Measurements from ENCODE around the gene CDC42EP4. TPM values are rescaled to one million over a fixed set of nuclear protein-coding genes. Genes with fewer than 3 reads are reported as not detected.

Gene CDC42EP4
- total and polyA plus RNA-seq, 4 donors, result 15.7 to 31.0 (median 28.0) TPM

DNA sequence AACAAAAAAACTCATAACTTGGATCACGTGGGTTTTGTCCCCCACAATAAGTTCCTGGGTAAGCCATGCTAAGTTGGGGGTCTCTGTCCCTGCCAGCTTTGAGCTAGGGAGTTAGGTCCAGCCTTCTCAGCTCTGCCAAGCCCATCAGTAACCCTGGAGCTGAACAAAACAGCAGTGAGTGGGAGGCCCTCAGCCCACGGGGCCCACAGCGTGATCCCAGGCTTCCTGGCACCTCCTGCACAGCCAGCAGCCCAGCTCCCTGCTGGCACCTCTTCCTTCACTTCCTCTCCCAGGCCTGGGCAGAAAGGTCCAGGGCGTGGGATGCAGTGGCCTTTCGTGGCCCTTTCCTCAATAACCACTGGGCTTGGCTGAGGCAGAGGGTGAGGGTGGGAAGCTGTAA lies 35.5 kb upstream of the CDC42EP4 start:
- H3K4me1 ChIP-seq (ENCODE audit: control insufficient read depth in 4 of 4, insufficient read depth in 4 of 4, low read length in 3 of 4), result no peaks in the 10 kb centered on the region
- H3K36me3 ChIP-seq (ENCODE audit: control insufficient read depth in 4 of 4, insufficient read depth in 3 of 4, low read depth in 1 of 4, low read length in 3 of 4), result no peaks in the 10 kb centered on the region
- H3K4me3 ChIP-seq (ENCODE audit: low read depth in 1 of 3, low read length in 3 of 3), result no peak overlapping the region
- H3K27ac ChIP-seq (ENCODE audit: low read depth in 1 of 2, low read length in 2 of 2), result no peak overlapping the region
- no peak overlapping the region for H3K9ac ChIP-seq (ENCODE audit: low read depth in 1 of 2, low read length in 2 of 2)
- 68% methylated on average over 5 of the region's 5 CpGs for WGBS
- TF ChIP-seq GABPA (IDR thresholded peaks at IDR 0.05 in 1 of 2, conservative IDR thresholded peaks at IDR 0.05 in 1 of 2) (no peak), TAF1 (conservative IDR thresholded peaks at IDR 0.05) (no peak), EGR1 (IDR thresholded peaks at IDR 0.05; ENCODE audit: low read depth in 2 of 2) (no peak), HNF4A (conservative IDR thresholded peaks at IDR 0.05) (no peak), YY1 (IDR thresholded peaks at IDR 0.05) (no peak), HNF4G (IDR thresholded peaks at IDR 0.05) (no peak), RXRA (IDR thresholded peaks at IDR 0.05) (no peak)
- TF ChIP-seq, protein P1, sequence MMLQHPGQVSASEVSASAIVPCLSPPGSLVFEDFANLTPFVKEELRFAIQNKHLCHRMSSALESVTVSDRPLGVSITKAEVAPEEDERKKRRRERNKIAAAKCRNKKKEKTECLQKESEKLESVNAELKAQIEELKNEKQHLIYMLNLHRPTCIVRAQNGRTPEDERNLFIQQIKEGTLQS (IDR thresholded peaks at IDR 0.05), result no peak
- H3K9me3 ChIP-seq (ENCODE audit: control insufficient read depth in 4 of 4, low read length in 3 of 4), result no peaks in the 10 kb centered on the region
- no peak for DNase-seq (ENCODE audit: low spot score)
- H3K27me3 ChIP-seq (ENCODE audit: control insufficient read depth in 4 of 4, insufficient read depth in 4 of 4, low read length in 3 of 4), result peaks cover 0 to 6% (median 0%) of the 10 kb centered on the region in 4 donors

DNA sequence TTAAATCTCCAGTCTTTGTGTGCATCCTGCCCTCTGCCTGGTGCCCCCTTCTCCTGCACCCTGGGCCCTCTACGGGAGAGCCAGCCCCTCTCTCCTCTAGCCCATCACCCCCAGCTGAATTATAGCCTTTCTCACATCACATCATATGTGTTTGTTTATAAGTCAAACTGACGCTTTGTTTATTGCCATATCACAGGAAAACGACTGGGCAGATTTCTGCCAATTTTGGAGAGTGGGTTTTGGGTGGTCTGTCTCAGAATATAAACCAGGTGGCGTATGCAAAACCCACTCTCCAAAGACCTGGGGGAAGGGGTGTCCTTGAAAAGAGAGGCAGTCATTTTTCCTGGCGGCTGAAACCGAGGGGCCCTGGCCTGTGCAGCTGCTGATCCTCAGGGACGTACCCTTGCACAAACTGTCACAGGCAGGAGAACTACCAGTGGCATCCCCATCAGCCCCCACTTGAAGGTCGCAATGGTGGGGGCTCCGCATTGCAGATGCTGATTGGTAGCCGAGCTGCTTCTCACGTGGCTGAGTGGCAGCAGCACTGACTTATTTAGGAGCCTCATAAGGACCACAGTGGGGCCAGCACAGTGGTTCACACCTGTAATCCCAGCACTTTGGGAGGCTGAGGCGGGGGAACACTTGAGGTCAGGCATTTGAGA lies 34.8 kb upstream of the CDC42EP4 start:
- H3K27me3 ChIP-seq (ENCODE audit: control insufficient read depth in 4 of 4, insufficient read depth in 4 of 4, low read length in 3 of 4), result peaks cover 0 to 6% (median 0%) of the 10 kb centered on the region in 4 donors
- H3K36me3 ChIP-seq (ENCODE audit: control insufficient read depth in 4 of 4, insufficient read depth in 3 of 4, low read depth in 1 of 4, low read length in 3 of 4), result no peaks in the 10 kb centered on the region
- H3K4me1 ChIP-seq (ENCODE audit: control insufficient read depth in 4 of 4, insufficient read depth in 4 of 4, low read length in 3 of 4), result no peaks in the 10 kb centered on the region
- H3K9me3 ChIP-seq (ENCODE audit: control insufficient read depth in 4 of 4, low read length in 3 of 4), result no peaks in the 10 kb centered on the region
- no peak for DNase-seq (ENCODE audit: low spot score)
- TF ChIP-seq HNF4G (IDR thresholded peaks at IDR 0.05) (no peak), RAD21 (IDR thresholded peaks at IDR 0.05) (no peak), HNF4A (conservative IDR thresholded peaks at IDR 0.05) (no peak), GABPA (IDR thresholded peaks at IDR 0.05 in 1 of 2, conservative IDR thresholded peaks at IDR 0.05 in 1 of 2) (no peak)
- no peak overlapping the region for H3K27ac ChIP-seq (ENCODE audit: low read depth in 1 of 2, low read length in 2 of 2)
- no peak overlapping the region for H3K4me3 ChIP-seq (ENCODE audit: low read depth in 1 of 3, low read length in 3 of 3)
- H3K9ac ChIP-seq (ENCODE audit: low read depth in 1 of 2, low read length in 2 of 2), result no peak overlapping the region
- WGBS, result 80% methylated on average over 12 of the region's 12 CpGs

DNA sequence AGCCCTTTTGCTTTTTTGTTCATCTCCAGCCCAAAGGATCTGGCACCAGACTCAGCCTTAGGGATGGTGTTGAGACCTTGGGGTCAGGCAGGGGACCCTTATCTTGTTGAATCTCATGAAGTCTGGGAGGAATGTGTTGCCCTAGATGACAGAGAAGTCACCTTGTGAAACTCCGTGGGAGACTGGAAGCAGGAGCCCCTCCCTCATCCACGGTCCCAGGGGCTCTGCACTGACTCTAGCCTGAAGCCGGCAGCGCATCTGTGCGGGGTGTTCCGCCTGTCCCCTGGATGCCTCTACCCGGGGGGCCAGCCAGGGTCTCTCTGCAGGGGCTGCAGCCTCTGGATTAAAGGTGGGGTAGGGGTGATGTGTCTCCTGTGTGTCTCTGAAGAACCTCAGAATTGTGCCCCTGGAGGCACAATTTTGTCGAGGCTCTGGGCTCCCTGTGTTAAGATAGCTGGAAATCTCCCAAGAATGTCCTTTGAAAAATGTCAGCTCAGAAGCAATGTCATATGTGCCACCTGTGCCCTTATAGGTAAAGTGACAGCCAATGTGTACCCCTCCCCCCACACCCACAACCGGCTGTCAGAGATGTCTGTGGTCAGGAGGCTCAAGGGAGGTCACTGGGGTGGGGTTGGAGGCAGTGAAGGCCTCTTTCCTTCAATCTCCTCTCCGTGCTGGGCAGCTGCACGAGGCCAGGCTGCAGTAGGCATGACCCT lies 32.1 kb upstream of the CDC42EP4 start:
- no peak overlapping the region for H3K27ac ChIP-seq (ENCODE audit: low read depth in 1 of 2, low read length in 2 of 2)
- H3K36me3 ChIP-seq (ENCODE audit: control insufficient read depth in 4 of 4, insufficient read depth in 3 of 4, low read depth in 1 of 4, low read length in 3 of 4), result no peaks in the 10 kb centered on the region
- H3K27me3 ChIP-seq (ENCODE audit: control insufficient read depth in 4 of 4, insufficient read depth in 4 of 4, low read length in 3 of 4), result peaks cover 0 to 6% (median 0%) of the 10 kb centered on the region in 4 donors
- 68% methylated on average over 11 of the region's 11 CpGs for WGBS
- H3K4me1 ChIP-seq (ENCODE audit: control insufficient read depth in 4 of 4, insufficient read depth in 4 of 4, low read length in 3 of 4), result no peaks in the 10 kb centered on the region
- DNase-seq (ENCODE audit: low spot score), result no peak
- no peak overlapping the region for H3K4me3 ChIP-seq (ENCODE audit: low read depth in 1 of 3, low read length in 3 of 3)
- H3K9ac ChIP-seq (ENCODE audit: low read depth in 1 of 2, low read length in 2 of 2), result no peak overlapping the region
- TF ChIP-seq JUND (IDR thresholded peaks at IDR 0.05) (no peak), HNF4A (conservative IDR thresholded peaks at IDR 0.05) (no peak), FOXA1 (IDR thresholded peaks at IDR 0.05) (no peak), TAF1 (conservative IDR thresholded peaks at IDR 0.05) (no peak), RXRA (IDR thresholded peaks at IDR 0.05) (no peak), GABPA (IDR thresholded peaks at IDR 0.05 in 1 of 2, conservative IDR thresholded peaks at IDR 0.05 in 1 of 2) (no peak), YY1 (IDR thresholded peaks at IDR 0.05) (no peak)
- TF ChIP-seq, protein P1 (IDR thresholded peaks at IDR 0.05), result no peak
- TF ChIP-seq, protein P2, sequence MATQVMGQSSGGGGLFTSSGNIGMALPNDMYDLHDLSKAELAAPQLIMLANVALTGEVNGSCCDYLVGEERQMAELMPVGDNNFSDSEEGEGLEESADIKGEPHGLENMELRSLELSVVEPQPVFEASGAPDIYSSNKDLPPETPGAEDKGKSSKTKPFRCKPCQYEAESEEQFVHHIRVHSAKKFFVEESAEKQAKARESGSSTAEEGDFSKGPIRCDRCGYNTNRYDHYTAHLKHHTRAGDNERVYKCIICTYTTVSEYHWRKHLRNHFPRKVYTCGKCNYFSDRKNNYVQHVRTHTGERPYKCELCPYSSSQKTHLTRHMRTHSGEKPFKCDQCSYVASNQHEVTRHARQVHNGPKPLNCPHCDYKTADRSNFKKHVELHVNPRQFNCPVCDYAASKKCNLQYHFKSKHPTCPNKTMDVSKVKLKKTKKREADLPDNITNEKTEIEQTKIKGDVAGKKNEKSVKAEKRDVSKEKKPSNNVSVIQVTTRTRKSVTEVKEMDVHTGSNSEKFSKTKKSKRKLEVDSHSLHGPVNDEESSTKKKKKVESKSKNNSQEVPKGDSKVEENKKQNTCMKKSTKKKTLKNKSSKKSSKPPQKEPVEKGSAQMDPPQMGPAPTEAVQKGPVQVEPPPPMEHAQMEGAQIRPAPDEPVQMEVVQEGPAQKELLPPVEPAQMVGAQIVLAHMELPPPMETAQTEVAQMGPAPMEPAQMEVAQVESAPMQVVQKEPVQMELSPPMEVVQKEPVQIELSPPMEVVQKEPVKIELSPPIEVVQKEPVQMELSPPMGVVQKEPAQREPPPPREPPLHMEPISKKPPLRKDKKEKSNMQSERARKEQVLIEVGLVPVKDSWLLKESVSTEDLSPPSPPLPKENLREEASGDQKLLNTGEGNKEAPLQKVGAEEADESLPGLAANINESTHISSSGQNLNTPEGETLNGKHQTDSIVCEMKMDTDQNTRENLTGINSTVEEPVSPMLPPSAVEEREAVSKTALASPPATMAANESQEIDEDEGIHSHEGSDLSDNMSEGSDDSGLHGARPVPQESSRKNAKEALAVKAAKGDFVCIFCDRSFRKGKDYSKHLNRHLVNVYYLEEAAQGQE (IDR thresholded peaks at IDR 0.05), result no peak
- TF ChIP-seq, protein P3, sequence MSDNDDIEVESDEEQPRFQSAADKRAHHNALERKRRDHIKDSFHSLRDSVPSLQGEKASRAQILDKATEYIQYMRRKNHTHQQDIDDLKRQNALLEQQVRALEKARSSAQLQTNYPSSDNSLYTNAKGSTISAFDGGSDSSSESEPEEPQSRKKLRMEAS (IDR thresholded peaks at IDR 0.05), result no peak
- TF ChIP-seq, protein P4, sequence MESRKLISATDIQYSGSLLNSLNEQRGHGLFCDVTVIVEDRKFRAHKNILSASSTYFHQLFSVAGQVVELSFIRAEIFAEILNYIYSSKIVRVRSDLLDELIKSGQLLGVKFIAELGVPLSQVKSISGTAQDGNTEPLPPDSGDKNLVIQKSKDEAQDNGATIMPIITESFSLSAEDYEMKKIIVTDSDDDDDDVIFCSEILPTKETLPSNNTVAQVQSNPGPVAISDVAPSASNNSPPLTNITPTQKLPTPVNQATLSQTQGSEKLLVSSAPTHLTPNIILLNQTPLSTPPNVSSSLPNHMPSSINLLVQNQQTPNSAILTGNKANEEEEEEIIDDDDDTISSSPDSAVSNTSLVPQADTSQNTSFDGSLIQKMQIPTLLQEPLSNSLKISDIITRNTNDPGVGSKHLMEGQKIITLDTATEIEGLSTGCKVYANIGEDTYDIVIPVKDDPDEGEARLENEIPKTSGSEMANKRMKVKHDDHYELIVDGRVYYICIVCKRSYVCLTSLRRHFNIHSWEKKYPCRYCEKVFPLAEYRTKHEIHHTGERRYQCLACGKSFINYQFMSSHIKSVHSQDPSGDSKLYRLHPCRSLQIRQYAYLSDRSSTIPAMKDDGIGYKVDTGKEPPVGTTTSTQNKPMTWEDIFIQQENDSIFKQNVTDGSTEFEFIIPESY (IDR thresholded peaks at IDR 0.05), result no peak
- H3K9me3 ChIP-seq (ENCODE audit: control insufficient read depth in 4 of 4, low read length in 3 of 4), result no peaks in the 10 kb centered on the region
